D721Med (cell line): ENCODE measurements around the gene NDOR1.

Experiments used
- DNase-seq: peaks from one replicate; pipeline ENCODE4 v3.0.0; 2011; ENCODE audit warnings: low spot score; ENCODE audit not compliant: insufficient read length
- FAIRE-seq: peaks from 2 replicates; lab custom pipeline; 2011; peaks lifted over from hg19 to GRCh38; lab: Jason Lieb, UNC
- TF ChIP-seq, protein P1 (sequence below): IDR thresholded peaks from 2 replicates; pipeline ENCODE4 v1.5.1; 2012; ENCODE audit warnings: mild to moderate bottlenecking, control low read depth; ENCODE audit not compliant: insufficient read depth; ENCODE audit errors: missing control alignments

Gene NDOR1

DNA sequence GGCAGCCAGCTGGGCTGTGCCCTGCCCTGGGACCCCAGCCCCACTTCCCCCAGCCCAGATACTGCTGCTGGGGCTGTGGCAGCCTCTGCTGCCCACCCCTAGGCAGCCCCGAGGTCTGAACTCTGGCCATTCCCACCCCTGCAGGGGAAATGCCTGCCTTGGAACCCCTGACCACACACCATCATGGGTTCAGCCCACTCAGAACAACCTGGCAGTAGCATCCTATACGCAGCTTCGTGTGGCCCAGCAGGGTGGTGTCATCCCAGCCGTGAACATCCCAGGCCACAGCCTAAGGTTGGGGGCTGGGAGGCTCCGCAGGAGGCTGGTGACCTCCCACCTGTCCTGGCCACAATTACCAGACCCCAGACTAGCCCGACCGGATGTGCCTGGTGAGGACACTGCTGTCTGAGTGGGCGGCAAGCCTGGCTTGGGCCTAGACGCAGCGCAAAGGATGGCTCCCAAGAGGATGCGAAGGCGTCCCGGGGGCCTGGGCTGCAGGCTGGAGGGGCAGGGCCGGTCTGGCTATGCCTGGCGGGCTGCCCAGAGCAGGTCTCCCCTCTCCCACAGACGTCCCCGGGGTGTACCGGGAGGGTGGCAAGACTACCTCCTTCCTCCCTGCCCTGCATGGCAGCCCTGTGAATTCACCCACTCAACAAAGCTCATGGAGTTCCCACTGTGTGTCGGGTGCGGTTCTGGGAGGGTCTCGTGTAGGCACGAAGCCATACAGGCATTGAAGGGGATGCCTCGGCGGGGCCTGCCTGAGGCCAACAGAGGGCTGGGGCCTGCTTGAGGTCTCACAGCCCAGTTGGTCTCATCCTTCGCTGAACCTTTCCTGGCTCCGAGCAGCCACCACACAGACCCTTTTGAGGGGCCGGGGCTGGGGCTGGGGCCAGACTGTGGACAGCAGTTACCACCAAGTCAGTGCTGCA, 23.7 kb downstream of the NDOR1 start:
- TF ChIP-seq, protein P1, sequence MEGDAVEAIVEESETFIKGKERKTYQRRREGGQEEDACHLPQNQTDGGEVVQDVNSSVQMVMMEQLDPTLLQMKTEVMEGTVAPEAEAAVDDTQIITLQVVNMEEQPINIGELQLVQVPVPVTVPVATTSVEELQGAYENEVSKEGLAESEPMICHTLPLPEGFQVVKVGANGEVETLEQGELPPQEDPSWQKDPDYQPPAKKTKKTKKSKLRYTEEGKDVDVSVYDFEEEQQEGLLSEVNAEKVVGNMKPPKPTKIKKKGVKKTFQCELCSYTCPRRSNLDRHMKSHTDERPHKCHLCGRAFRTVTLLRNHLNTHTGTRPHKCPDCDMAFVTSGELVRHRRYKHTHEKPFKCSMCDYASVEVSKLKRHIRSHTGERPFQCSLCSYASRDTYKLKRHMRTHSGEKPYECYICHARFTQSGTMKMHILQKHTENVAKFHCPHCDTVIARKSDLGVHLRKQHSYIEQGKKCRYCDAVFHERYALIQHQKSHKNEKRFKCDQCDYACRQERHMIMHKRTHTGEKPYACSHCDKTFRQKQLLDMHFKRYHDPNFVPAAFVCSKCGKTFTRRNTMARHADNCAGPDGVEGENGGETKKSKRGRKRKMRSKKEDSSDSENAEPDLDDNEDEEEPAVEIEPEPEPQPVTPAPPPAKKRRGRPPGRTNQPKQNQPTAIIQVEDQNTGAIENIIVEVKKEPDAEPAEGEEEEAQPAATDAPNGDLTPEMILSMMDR: no peak
- FAIRE-seq: no peak
- no peak for DNase-seq

DNA sequence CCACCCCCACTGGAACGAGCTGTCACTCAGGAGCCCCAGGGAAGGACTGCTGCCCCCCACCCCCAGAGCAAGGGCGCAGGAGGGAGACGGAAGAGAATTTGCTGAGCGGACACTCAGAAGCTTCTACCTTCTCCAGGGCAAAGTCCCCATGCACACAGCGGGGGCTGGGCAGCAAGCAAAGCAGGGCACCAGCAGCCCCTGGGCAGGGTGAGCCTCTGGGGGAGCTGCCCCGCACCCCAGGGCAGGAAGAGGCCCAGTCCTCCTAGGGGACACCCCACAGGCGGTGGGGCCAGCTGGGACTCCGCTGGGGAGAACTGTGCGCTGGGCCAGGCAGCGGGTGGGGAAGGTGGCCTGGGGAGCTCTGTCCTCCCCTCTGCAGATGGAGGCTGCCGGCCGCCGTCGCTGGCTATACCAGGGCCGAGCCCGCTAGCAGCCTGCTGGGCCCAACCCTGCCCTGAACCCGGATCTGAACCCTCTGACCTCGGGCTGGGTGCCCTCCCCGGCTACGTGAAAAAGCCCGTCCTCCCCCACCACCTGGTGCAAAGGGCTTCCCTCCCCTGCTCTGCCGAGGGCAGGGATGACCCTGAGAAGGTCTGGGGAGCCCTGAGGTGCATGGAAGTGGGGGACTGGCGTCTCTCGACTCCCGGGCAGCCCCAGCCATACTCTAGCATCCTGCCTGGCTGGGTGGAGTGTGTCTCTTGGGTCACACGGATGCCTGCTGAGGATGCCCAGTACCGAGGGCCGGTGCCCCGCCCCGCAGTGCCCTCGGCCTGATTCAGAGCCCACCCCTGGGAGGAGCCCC, 24.6 kb downstream of the NDOR1 start:
- FAIRE-seq: no peak
- TF ChIP-seq, protein P1: no peak
- no peak for DNase-seq

DNA sequence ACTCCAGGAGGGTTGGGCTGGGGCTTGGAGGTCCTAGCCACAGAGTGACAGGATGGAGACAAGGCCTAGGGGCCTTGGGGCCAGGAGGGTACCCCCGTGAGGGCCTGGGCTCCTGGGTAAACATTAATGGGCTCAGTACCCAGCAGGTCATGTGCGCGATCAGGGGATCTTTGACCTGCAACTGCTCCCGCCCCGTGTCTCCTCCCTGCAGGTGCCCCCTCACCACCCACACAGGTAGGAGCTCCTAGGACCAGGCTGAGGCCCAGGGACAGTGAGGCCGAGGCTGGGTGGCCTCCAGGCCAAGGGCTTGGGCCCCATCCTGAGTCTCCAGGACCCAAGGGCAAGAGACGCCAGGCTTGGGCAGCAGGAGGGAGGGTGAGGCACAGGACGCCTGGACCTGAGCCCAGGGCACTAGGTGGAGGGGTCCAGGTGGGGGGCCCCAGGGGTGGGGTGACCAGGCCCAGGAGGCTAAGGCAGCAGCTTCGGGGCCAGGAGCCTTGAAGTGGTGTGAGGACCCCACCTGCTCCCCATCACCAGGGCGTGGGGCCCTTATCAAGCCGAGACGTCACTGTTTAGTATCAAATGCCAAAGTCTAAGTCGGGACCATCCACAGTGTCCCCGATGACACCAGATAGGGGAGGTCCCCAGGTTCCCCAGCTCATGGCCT, 25.3 kb downstream of the NDOR1 start, which contains the start of gene SLC34A3:
SLC34A3 (plus strand) TSS at position 197 of the 667 bp plus-strand sequence. CDS start 802 bp downstream, outside the sequence.
- TF ChIP-seq, protein P1: no peak
- DNase-seq (no peak), FAIRE-seq (no peak)

DNA sequence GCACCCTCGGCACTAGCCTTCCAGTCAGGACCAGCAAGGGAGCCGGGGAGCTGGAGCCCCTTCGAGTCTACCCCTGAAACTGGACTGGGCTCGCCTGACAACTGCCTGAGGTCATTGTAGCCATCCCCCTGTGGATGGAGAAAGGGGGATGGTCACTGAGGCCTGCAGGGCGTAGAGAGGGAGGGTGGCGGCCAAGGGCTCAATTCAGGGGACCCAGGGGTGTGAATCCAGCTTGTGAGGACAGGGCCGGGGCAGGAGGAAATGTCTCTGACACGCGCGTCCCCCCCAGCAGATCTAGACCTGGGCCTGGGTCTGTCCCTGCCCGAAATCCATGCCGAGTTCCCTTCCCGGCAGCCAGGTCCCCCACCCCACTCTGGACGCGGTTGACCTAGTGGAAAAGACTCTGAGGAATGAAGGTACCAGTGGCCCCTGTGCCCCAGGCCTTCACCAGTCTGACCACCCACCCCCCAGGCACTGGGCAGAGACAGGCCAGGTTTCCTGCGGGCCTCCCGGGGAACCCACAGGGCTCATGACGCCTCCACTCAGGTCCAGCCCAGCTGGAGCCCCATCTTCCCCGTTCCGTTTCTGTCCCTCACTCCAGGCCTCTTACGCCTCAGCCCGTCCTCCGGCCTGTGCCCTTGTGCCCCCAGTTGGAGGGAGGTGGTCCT, 26.0 kb downstream of the NDOR1 start:
- TF ChIP-seq, protein P1: no peak
- no peak for FAIRE-seq
- no peak for DNase-seq

DNA sequence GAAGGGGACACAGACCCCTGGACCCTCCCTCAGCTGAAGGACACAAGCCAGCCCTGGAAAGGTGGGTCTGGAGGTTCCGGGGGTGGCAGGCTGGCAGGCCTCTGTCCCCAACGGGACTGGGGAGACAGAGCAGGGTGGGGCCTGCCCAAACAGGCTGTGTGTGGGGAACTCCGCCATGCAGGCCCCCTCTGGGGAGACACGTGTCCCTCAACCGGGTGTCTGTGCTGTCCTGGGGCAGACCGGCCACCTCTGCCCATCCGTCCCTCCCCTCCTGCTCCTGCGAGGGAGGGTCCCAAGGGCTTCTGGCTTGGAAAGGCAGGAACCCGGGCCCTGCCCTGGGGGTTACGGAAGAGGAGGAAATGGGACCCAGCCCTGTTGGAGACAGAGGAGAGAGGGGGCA, 26.6 kb downstream of the NDOR1 start:
- no peak for FAIRE-seq
- TF ChIP-seq, protein P1: no peak

DNA sequence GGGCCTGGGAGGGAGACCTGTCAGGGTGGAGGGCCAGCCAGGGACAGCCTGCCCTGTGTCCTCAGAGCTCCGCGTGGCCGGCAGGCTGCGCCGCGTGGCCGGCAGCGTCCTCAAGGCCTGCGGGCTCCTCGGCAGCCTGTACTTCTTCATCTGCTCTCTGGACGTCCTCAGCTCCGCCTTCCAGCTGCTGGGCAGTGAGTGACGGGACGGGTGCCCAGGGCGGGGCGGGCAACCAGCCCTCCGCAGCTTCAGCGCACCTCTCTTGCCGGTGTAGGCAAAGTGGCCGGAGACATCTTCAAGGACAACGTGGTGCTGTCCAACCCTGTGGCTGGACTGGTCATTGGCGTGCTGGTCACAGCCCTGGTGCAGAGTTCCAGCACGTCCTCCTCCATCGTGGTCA, 27.0 kb downstream of the NDOR1 start:
- TF ChIP-seq, protein P1: no peak
- FAIRE-seq (no peak), DNase-seq (no peak)

More for the DNA sequence above, 26.6 kb downstream of the NDOR1 start:
- no peak for DNase-seq
